ENCODE data around the gene TRMT1.
A peak's percentile ranks its signal among the peaks of the same experiment; 100 is the strongest.
"Not testable (repeated sequence)": the region's sequence is repeated elsewhere in the genome, so short reads cannot be mapped to it uniquely, and the experiment has no call there.

TRMT1 gene

DNA sequence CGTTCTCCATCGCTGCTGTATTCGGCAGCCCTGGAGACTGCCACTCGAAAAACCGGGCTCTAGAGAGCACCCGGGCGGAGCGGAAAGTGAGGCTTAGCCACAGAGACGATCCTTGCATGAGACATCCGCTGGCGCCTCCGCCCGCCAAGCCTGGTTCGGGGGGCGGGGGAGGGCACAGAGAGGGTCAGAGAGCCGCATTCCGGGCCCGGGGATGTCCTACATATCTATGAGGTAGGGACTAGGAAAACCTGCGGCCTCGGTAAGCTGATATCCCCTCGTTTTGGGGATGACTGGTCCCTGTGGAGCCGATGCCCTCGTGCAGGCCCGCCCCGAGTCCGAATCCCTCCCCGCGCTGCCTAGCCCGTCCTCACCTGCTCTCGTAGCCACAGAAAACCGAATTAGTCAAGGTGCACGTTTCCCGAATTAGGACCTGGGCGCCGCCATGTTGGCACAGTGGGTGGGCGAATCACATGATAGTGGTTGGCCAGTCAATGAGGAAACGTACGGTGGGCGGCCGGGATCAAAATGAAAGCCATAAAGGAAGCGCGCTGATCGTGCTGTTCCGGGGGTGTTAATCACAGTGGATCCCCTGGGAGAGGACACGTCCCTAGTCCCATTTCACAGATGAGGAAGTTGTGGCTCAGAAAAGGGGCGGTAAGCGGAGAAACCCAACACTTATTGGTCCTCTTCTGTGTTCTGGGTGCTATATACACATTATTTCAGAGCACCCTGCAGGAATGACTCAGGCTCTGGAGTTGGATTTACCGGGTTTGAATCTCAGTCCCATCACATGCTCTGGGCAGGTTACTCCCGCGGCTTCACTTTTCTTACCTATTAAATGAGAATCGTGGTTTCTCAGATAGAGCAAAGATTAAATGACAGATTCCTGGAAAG is at the start of gene TRMT1:
TRMT1 (minus strand) TSS at position 459 of the 894 bp plus-strand sequence; CDS start at position 118, 341 bp downstream.
- peak; percentile 87 to 89 for DNase-seq (ENCODE audit: low read depth in 2 of 2)

GRCh38 chr19:13166151-13166550 is 49.6 kb upstream of the TRMT1 start:
- DNase-seq (ENCODE audit: low read depth in 2 of 2): not testable (repeated sequence)

- no peak for DNase-seq (ENCODE audit: low read depth in 2 of 2)
Observed at GRCh38 chr19:13165162-13165997, 48.8 kb upstream of the TRMT1 start.

- DNase-seq (ENCODE audit: low read depth in 2 of 2): no peak
Observed at GRCh38 chr19:13164343-13165161, 48.0 kb upstream of the TRMT1 start.

DNA sequence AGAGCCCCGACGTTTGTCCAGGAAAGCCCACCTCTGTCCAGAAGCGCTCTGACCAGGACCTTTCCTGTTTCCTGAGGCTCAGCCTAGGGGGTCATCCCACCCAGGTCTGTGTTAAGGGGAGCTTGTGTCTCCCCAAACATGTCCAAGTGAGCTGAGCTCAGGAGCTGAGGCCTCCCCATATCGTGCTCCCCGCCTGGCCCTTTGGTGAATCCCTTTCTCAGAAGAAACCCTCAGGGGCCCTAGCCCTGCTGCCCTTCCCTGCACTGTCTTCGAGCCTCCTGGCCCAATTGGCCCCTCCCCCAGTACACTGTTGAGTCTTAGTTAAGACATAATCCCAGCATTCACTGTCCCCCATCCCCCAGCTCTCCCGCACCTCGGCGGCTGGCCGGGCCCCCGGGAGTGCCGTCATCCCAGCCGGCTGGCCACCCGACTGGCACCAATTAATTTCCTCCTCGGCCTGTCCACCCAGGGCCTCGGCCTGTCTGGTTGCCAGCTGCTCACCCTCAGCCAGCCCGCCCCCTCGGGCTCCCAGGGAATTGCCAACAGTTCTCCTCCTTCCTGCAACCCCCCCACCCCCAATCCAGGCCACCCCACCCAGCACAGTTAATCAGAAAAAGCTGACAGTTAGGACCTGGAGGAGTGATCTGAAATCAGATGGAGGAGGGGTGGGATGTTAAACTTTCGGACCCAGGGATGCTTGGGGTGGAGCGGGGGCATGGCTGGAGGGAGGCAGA is 47.2 kb upstream of the TRMT1 start:
- peak in 1 of 2 donors; percentile 43 for DNase-seq (ENCODE audit: low read depth in 2 of 2)

- DNase-seq (ENCODE audit: low read depth in 2 of 2): peak; percentile 87 to 88
Observed at GRCh38 chr19:13162724-13163608, 46.4 kb upstream of the TRMT1 start.

DNA sequence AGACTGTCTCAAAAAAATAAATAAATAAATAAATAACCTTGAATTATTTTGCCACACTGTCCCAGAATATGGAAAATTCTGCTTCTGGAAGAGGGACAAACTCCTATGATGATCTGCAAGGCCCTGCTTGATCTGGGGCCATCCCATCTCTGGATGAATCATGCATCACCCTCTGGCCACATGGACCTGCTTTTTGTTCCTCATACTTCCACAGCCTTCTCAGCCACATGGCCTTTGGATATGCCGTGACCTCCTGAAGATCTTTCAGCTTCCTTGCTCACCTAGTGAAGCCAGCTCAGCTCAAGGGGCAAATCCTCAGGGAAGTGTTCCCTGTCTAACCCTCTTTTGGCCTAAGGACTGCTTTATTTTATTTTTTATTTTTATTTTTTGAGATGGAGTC is 44.0 kb upstream of the TRMT1 start:
- DNase-seq (ENCODE audit: low read depth in 2 of 2): no peak

GRCh38 chr19:13159713-13160112 is 43.2 kb upstream of the TRMT1 start:
- no peak for DNase-seq (ENCODE audit: low read depth in 2 of 2)

- peak; percentile 65 to 82 for DNase-seq (ENCODE audit: low read depth in 2 of 2)
Observed at GRCh38 chr19:13155472-13156359, 39.2 kb upstream of the TRMT1 start.

GRCh38 chr19:13154911-13155471 is 38.5 kb upstream of the TRMT1 start:
- peak; percentile 72 for DNase-seq (ENCODE audit: low read depth in 2 of 2)

DNA sequence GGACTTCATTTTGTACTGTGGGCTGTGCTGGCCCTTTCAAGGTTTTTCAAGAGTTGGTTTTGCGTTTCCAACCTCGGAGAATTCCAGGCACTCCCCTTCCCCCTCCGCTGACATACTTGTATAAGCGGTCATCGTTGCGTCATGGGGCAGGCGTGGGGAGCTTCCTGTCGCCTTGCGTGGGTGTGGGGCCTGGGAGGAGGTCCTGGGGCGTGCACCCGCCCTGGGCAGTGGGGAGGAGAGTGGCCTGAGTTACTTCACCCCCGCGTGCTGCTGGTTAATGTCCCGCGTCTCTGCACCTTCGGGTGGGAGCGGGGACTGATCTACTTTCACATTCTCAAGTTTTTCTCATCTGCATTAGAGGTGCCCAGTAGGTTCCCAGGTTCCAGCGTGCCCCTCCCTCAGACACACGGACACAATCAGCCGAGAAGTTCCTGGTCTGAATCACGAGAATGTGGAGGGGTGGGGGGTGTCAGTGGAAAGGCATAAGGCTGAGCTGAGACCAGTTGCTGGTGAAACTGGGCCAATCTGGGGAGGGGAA is 37.8 kb upstream of the TRMT1 start:
- DNase-seq (ENCODE audit: low read depth in 2 of 2): peak; percentile 64 to 71

DNA sequence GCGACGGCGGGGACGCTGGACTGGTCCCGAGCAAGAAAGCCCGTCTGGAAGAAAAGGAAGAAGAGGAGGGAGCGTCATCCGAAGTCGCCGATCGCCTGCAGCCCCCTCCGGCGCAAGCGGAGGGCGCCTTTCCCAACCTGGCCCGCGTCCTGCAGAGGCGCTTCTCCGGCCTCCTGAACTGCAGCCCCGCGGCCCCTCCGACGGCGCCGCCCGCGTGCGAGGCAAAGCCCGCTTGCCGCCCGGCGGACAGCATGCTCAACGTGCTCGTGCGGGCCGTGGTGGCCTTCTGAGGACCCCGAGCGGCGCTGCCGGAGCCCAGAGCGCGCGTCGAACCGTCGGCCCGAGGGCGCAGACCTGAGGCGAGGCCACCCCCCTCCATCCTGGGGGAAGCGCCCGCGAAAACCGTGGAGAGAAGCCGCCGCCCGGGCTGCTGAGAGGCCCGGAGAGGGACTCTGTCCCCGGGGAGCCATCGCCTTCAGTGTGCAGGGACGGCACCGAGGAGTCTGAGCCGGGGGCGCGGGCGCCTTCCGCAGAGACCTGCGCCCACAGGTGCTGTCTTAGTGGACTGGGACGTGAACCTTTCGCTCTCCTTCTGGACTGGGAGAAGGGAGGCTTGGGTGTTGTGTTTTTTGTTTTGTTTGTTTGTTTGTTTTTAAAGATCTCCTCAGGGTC is 37.2 kb upstream of the TRMT1 start:
- DNase-seq (ENCODE audit: low read depth in 2 of 2): no peak

GRCh38 chr19:13152974-13153568 is 36.5 kb upstream of the TRMT1 start:
- DNase-seq (ENCODE audit: low read depth in 2 of 2): peak; percentile 41 to 96

- peak in 1 of 2 donors; percentile 89 for DNase-seq (ENCODE audit: low read depth in 2 of 2)
Observed at GRCh38 chr19:13152356-13152973, 35.9 kb upstream of the TRMT1 start.

DNA sequence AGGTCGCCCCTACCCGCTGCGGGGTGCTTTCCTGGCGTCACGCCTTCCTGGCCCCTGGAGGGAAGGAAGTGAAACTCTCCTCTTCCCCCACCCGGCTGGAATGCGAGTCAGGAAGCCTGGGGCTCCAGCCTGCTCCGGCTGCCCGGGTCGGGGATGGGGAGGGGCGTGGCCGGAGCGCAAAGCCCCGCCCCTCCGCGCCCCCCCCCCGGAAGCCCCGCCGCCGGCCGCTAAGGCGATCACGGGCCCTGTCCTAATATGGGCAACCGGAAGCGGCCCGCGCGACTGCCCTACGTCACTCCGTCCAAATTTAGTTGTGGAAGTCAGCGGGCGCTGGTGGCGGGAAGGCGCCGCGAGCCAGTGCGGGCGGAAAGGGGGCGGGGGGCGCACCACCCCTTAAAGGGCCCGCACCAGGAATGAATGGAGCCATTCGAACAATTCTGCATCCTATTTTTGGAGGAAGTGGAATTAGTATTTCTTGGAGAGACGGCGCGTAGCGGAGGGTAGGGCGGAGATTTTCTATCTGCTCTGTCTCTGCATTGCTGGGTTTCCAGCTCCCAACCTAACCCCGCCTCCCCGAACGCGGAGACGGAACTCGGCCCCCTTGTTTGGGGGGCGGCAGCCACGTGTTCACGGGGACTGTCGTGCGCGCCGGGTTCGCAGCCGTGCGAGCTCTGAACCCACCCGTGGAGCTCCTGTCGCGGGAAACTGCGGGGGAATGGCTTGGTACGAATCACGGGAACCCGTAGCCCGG is 35.2 kb upstream of the TRMT1 start:
- DNase-seq (ENCODE audit: low read depth in 2 of 2): peak; percentile 89 to 93

DNA sequence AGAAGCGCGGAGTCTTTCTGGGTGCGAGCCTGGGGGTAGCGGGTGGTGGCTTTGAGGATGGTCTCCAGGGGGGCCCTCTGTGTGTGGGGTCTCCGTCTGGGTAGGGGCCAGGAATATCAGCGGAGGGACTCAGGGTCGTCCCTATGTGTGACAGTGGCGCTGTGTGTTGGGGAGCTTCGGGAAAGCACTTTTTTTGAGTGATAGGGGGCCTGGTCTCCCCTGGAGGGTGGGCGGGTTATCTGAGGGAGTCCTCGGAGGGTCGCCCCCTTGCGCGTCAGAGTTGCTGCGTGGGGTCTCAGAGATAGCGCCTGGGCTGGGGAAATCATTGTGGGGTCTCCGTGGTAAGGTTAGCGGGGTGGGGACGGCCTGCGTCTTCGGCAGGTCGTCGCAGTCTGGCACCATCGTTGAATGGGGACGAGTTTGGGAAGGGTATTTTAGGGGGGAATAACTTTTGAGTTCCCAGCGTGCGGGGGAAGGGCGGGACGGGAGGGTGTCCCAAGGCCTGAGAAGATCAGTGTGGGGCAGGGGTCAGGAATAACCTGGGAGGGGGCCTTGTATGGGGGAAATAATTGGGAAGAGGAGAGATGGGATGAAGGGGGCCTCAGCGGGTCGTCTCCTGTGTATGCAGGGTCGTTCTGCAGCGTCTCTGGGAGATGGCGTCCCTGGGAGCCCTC is 34.5 kb upstream of the TRMT1 start:
- no peak for DNase-seq (ENCODE audit: low read depth in 2 of 2)

Data from stimulated activated CD8-positive, alpha-beta memory T cell treated with anti-CD3 and anti-CD28 coated beads, Interleukin-2, amount 100 ng/mL, for 48 hours (primary cell).